ENCODE data around the gene NRCAM.

NRCAM gene

DNA sequence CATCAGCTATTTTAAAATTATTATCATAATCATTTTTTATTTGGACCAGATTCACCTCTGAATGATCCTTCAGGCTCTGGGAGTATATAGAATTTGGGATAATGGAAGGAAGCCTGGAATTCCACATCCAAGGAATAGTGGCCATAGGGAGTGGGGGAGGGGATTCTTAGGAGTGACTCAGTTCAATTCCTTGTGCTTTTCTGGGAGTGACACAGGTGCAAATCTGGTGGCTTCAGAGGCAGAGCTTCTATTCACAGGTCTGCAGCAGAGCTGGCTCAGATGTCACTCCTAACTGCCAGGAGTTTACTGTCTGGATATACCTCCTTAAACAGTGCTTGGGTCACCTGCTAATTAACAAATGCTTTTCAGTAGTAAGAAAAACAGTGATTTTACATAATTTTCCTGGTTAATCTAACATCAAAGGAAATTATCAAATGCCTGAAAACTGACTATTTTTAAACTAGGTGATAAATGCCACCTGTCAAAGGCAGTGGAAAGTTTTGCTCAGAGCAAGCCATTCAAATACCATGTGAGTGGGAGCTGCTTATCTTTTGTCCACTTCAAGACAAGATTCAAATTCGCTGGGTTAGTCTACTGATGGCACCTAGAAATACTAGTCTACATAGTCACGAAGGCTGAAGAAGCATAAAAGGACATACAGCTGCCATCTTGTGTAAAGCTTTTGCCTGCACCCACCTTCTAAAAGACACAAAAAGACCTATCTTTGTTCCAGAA is 219.4 kb downstream of the NRCAM start:
- DNase-seq: no peak

DNA sequence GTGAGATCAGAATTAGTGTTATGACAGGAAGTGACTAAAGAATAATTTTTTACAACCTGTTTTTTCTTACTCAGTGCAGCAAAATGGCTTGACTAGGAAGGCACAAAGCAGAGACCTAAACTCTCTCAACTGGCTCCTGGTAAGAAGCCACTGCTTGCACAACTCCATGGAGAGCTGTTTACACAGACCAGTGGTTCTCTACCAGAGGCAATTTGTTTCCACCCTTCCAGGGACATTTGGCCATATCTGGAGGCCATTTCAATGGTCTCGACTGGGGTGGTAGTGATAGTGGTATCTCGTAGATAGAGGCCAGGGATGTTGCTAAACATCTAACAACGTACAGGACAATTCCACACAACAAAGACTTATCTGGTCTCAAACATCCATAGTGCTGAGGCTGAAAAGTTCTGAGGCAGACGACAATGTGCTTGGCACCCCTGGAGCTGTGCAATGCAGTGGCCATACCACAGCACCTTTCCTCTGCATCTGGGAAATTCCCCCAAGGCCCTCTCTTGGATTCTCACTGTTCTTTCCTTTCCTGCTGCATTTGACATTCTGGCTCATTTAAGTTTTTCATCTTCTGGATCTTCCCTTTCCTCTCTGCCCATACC is 220.7 kb downstream of the NRCAM start:
- DNase-seq: no peak

DNA sequence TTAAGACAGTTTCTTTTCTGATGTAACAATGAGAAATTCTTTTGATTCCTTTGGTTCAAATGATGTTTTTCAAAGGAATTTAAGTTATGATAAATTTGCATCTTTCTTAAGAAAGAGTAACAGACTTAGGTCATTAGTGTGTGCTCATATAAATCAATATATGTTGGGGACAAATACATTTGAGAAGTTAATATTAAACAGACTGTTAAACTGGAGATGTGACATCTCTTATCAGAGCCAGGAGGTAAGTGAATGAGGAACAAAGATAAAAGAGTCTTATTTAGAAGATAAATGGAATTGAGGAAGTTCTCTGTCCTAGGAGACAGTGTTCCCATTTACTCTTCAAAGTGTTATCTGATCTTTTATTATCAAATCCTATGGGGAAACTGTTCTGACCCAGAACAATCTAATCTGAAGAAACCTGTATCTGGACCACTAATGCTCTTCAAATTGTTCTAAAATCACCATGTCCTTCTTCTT is 221.2 kb downstream of the NRCAM start:
- DNase-seq: no peak

DNA sequence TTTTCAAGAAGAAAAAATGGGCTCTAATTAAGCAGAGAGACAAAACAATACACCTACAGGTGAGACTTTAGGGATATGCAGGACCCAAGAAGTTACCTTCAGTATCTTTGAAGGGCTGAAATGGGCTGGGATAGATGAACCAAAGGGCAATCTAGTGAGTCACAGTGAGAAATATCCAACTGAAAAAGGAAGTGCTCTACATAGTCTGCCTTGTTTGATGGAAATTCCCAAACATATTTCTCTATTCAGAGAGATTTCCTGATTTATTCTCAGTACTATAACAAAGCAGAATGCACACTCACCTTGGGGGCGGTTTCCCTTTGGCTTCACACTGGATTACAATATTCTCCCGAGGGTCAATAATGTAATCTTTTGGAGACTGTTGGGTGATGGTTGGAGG is 222.0 kb downstream of the NRCAM start:
- DNase-seq: no peak

DNA sequence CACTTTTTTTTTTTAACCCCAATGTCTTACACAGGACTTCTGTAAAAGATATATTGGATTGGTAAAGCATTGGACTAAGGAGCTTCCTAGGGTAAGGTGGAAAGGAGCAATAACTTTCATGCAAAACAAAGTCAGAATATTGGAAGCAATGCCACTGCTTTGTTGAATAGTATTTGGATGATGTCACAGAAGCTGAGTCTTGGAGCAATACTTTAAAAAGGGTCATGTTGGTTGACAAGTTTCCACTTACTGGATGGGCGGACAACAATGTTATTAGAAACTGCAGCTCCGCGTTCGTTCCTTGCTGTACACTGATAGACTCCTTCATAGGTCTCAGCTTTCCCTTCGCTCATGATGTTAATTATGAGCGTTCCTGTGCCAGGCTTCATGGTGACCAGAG is 224.2 kb downstream of the NRCAM start:
- no peak for DNase-seq

DNA sequence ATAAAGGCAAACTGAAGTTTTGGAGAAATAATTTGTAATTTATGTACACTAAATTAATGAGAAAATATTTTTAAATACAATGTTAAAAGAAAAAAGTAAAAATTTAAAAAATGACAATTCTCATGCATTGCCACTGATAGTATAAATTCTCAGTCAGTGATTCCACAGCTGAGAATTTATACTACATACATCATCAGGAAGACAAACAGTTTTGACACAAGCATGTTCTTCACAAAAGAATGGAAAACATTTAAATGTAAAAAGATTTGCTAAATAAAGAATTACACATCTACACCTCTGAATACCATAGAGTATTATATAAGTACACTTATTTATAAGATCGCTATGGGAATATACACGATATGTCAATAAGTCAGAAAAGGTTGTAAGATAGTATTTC is 225.0 kb downstream of the NRCAM start:
- no peak for DNase-seq

DNA sequence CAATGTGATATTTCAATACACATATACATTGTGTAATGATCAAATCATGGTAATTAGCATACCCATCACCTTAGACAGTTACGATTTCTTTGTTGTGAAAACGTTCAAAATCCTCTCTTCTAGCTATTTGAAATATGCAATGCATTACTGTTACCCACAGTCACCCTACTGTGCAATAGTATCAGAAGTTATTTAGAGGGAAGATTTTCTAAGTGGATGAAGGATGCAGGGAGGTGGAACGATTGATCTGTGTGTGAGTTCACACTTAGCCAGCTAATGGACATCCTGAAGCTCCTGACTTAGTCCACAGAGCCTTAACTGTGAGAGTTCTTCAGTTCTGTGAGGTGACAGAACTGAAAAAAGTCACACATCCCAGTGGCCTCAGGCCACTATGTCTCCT is 228.9 kb downstream of the NRCAM start:
- DNase-seq: no peak

DNA sequence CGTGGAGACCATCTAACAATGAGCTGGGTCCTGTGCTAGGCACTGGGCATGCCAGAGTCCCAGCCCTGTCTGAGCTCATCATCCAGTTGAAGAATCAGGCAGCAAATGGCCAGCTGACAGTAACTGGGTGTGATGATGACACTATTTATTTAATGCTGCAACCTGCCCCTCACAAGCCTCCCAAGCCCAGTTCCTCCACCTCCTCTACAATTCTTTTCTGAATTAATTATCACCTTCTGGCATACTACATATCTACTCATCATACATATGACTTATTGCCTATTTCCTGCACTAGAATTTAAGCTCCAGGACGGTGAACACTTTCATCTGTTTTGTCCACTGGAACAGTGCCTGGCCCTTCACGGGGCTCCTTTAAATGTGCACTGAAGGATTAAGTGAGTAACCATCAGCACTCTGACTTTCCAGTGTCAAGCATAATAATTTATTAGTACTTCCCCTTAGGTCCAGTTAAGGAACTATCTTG is 229.4 kb downstream of the NRCAM start:
- no peak for DNase-seq

DNA sequence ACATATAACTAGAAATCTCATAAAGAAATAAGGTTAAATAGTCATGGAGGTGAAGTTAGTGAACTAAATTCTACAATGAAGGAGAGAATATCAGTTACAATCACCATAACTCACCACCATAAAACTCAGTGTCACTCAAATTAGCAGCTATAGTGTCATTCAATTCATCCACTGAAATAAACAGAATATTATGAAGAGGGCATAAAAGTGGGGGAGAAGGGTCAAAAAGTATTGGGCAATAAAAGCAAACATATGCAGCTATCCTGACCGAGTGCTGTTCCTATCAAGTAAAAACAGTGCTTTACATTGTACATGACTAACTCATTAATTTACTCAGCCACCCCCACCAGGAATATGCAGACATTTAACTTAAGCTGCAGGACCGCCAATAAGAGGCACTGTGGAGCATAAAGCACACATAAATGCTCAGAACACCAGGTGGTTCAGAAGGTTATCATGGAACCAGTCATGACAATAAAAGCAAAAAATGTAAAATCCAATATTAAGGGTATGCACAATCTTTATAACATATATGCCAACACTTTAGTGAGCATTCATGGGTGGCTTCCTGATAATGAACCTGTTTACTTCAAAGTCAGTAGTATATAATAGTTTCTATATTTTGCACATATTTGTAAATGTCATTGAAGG is 230.6 kb downstream of the NRCAM start:
- DNase-seq: no peak

DNA sequence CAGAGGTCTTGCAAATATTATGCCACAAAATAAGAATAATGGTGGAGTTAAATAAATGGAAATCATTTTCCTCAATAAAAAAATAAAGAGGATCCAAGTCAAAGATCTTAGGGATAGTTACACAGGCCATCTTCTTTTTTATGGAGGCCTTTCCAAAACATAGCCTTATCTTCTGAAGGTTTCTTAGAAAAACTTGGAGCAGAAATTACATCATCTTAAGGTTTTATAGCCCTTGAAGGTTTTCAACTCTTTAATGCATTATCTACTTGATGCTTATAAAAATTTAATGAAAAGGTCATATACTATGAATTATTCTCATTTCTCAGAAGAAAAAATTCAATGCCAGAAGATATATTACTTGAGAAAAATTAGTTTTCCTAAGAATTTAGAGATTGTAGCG is 231.8 kb downstream of the NRCAM start:
- DNase-seq: no peak

DNA sequence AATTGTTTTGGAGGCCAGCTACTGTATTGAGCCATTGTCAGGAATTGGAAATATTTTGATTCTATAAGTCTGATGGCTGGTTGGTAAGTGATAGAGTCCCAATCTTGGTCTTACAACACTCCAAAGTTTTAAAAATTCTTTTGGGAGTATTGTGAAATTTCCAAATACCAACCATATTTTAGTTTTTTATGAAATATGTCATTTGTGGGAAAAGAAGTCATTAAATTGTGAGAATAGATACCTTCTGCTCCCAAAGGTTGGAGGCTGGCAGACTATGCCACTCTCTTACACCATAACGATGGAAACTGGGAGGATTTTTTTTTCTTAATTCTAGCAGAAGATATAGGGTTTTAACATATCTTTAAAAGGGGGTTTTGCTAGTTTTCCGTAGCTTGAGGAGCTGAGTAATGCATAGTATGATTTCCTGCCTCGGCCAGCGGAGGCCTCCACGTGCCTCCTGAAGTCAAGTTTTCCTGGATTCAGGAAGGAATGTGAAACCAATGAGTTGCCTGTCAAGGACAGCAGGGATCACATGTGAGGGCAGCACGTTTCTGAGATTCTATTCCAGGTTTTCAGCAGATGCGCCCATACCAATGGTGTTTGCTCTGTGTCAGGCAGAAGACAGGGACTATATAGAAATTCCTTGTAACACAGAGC is 233.9 kb downstream of the NRCAM start:
- DNase-seq: no peak

DNA sequence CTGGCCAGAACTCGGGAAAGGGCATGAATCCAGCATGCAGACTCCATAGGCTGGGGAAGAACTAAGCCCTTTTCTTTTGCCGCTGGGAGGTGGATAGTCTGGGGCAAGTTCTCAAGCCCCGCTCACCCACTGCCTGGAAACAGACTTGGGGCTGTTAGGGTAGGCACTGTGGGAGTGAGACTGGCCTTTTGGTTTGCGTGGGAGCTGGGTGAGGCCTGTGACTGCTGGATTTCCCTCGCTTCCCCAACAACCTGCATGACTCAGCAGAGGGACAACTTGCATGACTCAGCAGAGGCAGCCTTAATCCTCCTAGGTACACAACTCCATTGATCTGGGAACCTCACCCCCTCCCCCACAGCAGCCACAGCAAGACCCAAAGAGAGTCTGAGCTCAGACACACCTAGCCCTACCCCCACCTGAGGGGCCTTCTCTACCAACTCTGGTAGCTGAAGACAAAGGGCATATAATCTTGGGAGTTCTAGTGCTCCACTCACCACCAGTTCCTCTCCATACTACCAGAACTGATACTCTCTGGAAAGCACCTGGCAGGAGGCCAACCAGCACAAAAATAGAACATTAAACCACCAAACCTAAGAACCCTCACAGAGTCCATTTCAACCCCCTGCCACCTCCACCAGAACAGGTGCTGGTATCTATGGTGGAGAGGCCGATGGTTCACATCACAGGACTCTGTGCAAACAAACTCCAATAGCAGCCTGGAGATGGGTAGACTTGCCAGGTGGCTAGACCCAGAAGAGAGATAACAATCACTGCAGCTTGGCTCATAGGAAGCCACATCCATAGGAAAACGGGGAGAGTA is 244.6 kb downstream of the NRCAM start:
- DNase-seq: no peak

DNA sequence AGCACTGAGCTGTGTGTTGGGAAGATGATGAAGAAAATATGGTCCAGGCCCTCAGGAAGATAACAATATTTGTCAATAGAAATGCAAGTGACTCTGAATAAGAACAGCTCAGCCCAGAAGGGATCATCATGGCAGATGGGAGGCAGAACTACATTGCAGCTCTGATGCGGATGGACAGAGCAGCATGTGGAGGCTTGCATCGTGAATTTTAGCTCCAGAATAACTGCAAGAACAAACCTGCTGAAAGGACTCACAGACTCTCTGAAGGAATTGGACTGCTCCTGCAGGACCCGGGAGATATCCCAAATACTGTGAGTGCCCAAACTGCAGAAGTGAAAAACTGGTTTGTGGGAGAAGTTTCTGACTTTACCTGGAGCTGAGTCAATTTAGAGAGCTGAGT is 245.4 kb downstream of the NRCAM start:
- no peak for DNase-seq

DNA sequence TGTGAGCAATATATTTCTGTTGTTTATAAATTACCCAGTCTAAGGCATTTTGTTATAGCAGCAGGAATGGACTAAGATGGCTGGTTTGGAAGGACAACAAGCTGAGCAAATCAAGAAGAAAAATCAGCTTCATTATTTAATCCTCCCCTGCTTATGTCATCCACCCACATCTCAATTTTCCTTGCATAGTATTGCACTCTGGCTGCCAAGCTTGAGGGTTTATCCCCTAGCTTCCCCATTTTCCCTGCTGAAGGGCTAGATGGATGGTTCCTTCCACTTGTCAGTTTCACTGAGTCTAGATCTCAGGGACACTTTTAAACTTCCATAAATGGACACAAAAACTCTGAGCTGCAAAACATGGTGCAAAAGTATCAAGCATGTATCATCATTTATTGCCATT is 250.9 kb downstream of the NRCAM start:
- DNase-seq: no peak

DNA sequence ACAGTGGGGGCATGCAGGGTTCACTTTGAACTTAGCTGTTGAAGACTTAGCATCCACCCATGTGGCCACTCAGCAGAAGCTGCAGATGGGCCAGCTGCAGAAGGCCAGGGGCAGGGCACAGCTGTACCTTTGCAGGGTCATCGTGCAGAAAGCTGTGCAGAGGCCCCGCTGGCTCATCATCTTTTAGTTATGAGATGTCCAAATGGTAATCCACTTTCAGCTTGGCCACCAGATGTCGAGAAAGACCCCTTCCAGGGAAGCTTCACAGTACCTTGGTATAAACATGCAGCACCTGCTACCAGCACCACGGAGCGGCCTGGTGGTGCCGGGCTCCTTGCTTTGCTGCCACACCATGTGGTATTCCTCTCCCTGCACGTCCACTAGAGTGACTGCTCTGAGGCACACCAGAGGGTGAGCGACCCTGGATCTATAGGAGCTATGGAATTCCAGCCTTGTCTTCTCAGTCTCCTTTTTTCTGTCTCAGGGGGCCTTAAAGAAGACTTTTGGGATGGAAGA is 251.9 kb downstream of the NRCAM start:
- no peak for DNase-seq

DNA sequence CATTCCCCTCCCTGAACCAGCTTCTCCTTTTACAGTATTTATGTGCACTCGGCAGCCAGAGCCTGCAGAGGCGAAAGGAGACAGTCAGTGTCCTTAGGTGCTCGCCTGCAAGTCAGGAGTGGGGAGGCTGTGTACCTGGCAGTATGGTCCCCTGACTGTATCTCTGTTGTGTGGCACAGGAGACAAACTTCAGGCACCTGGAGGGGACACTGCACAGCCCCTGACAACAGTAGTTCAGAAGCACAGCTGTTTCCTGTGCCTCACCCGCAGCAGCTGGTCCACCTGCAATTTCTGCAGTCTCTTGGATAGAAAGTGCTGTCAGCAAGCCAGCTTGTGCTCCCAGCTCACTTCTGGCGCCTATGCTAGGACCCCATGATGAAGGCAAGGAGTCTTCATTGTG is 252.7 kb downstream of the NRCAM start:
- no peak for DNase-seq

DNA sequence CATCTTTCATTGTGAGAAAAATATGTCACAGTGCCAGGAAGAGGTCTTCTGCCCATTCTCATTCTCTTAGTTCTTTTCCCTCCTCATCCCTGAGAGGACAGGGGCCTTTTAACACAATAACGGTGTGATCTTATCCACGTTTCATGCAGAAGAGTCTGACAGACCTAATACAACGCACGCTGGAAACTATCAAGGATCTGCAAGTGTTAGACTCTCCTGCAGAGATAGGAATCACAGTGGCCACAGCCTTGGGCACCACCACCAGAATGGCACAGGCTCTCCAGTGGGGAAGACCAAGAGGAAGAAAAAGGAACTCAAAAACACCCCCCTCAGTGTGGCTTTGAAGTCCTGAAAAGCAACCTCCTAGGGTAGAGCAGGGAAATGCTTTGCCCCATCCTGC is 253.5 kb downstream of the NRCAM start:
- no peak for DNase-seq

DNA sequence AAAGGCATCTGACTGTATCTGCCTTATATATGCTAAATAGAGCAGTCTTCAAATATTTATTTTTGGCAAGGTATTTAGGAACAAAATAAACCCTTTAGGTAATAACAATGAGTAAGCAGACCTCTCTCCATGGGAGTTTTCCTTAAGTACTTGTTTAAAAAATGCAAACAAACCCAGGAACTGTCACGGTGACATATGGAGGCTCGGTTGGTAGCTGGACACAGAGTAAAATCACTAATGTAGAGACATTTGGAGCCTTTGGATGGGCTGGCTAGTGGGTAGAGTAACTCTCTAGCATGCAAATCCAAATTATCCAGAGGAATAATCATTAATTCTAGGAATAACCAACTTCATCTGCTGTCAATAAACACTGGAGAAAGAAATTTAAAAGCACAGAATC is 254.5 kb downstream of the NRCAM start:
- DNase-seq: no peak

DNA sequence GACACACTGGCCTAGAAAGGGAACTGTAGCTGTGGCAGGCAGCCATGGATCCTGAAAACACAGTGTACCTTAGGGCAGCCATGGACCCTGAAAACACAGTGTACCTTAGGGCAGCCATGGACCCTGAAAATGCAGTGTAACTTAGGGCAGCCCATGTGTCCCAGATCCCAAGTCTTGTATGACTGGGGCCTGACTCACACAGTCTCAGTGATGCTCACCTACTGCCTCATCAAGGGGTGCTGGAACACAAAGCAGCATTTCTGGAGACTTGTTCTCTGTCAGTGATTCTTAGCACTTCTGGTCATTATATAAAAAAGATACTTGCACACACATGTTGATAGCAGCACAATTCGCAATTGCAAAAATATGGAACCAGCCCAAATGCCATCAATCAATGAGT is 255.9 kb downstream of the NRCAM start:
- no peak for DNase-seq

DNA sequence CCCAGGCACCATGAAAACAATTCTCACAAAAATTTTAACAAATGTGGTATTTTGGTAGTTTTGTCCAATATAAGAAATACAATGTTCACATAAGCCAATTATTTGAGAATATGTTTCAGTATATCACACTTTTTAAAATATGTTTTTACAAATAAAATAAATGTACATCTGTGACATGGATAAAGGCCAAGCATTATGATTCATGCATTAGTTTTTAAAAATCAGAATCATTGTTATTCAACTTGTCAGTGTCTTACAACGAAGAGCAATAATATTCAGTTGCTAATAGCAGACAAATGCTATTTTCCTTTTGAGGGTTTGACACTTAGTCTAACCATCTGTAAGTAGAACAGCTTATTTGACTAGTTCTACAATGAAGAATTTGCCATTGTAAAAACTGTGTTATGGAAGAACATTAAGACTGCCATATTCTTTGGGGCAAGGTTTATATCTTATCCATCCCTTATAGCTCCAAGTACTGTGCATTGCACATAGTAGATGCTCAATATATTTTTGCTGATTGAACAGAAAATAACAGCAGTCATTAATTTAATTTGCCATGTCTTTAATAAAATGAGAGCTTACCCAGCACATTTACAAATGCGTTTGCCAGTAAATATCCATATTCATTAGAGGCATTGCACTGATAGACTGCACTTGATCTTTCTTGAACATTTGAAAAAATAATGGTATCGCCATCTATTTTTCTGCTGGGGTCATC is 258.7 kb downstream of the NRCAM start:
- DNase-seq: no peak

DNA sequence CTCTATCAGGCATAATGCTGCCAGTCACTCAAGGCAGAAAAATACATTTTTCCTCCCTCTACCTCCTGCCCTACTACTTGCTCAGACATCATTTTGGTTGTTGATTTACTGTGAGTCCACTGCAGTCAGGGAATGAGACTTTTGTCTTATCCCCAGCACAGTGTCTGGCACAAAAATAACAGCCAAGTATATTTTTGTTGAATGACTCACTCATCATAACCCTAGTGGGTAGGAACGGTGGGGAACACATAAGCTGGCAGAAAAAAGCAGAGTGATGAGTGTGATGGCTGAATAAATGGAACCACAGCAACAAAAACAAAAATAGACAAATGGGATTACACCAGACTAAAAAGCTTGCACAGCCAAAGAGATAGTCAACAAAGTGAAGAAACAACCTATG is 260.2 kb downstream of the NRCAM start:
- no peak for DNase-seq
